ENCODE data around the gene PGAP6. TPM values are rescaled to one million over a fixed set of nuclear protein-coding genes. Genes with fewer than 3 reads are reported as not detected.

The PGAP6 gene
- total and polyA plus RNA-seq, 2 of the 8 experiments (the other 6 are each of a cell fraction or from before 2014, with no cell fraction given): 86.8 to 364 TPM

- TF ChIP-seq CHD7 (IDR thresholded peaks at IDR 0.05; ENCODE audit: insufficient replicate concordance, low read length) (no peak), KDM5A (IDR thresholded peaks at IDR 0.05; ENCODE audit: low read length) (no peak), MAX (IDR thresholded peaks at IDR 0.05) (no peak)
- TF ChIP-seq, protein P1, sequence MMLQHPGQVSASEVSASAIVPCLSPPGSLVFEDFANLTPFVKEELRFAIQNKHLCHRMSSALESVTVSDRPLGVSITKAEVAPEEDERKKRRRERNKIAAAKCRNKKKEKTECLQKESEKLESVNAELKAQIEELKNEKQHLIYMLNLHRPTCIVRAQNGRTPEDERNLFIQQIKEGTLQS (IDR thresholded peaks at IDR 0.05; ENCODE audit: insufficient read depth, low read depth, low read length): no peak
Observed at GRCh38 chr16:370979-371514, 10.7 kb downstream of the PGAP6 start (continued).

All from H1 (cell line).